Ovary (tissue), 3 donors: ENCODE measurements around the gene CELF4.

Experiments used
- CTCF ChIP-seq, 3 donors: fragments of 450-650 bp in 2 of 3; fragments of 200-600 bp in 1 of 3; IDR thresholded peaks; one replicate each; pipeline versions ENCODE4 v1.5.1 to v1.8.0; 2016 to 2022; ENCODE audit warnings: antibody characterized with exemption in 3 of 3, mild to moderate bottlenecking in 1 of 3
- EP300 ChIP-seq: sonication (generic); formaldehyde crosslinking; IDR thresholded peaks from one replicate; pipeline ENCODE4 v1.6.1; 2017; ENCODE audit warnings: antibody characterized with exemption
- POLR2A ChIP-seq: fragments of 450-650 bp; IDR thresholded peaks from one replicate; pipeline ENCODE4 v1.6.1; 2017; ENCODE audit warnings: antibody characterized with exemption, mild to moderate bottlenecking, moderate library complexity
- donor health status: DM: no; HTN: no; CAD: no.

- no peak for TF ChIP-seq CTCF (IDR thresholded peaks at IDR 0.05)
- TF ChIP-seq EP300: no peak
- no peak for TF ChIP-seq POLR2A
Observed at GRCh38 chr18:37422116-37422515, 143.5 kb downstream of the CELF4 start.
